SK-N-SH treated with all-trans-retinoic acid at 6 μM for 48 hours (cell line): ENCODE results near the gene GGN.
"Not testable (repeated sequence)": the region's sequence is repeated elsewhere in the genome, so short reads cannot be mapped to it uniquely, and the experiment has no call there.

ENCODE experiments used
- ARNTL ChIP-seq: fragments of 450-650 bp; formaldehyde crosslinking; IDR thresholded peaks from 2 replicates; pipeline ENCODE4 v1.5.0; 2020; ENCODE audit warnings: low read depth, mild to moderate bottlenecking, moderate library complexity, borderline replicate concordance
- CREB5 ChIP-seq: fragments of 250-450 bp; sonication (Bioruptor Pico); IDR thresholded peaks from 2 replicates; pipeline ENCODE4 v1.5.1; 2020; ENCODE audit warnings: low read depth, mild to moderate bottlenecking, moderate library complexity
- CSDC2 ChIP-seq: fragments of 250-450 bp; sonication (Bioruptor Pico); IDR thresholded peaks from 2 replicates; pipeline ENCODE4 v1.5.0; 2020; ENCODE audit warnings: mild to moderate bottlenecking, moderate library complexity
- ESRRG ChIP-seq: fragments of 250-450 bp; sonication (Bioruptor Pico); IDR thresholded peaks from 2 replicates; pipeline ENCODE4 v1.6.1; 2021; ENCODE audit warnings: mild to moderate bottlenecking
- PATZ1 ChIP-seq: fragments of 250-450 bp; sonication (Bioruptor Pico); IDR thresholded peaks from 2 replicates; pipeline ENCODE4 v1.8.0; 2020; ENCODE audit warnings: mild to moderate bottlenecking, moderate library complexity, borderline replicate concordance
- PPARA ChIP-seq: fragments of 250-450 bp; sonication (Bioruptor Pico); IDR thresholded peaks from 2 replicates; pipeline ENCODE4 v1.5.0; 2020; ENCODE audit warnings: mild to moderate bottlenecking, borderline replicate concordance
- RARB ChIP-seq: fragments of 250-450 bp; sonication (Bioruptor Pico); IDR thresholded peaks from 2 replicates; pipeline ENCODE4 v1.8.0; 2021; ENCODE audit warnings: mild to moderate bottlenecking, moderate library complexity
- SNAI2 ChIP-seq: fragments of 250-450 bp; sonication (Bioruptor Pico); IDR thresholded peaks from 2 replicates; pipeline ENCODE4 v1.5.0; 2020; ENCODE audit warnings: mild to moderate bottlenecking, moderate library complexity
- ZC3H10 ChIP-seq: fragments of 250-450 bp; sonication (Bioruptor Pico); IDR thresholded peaks from 2 replicates; pipeline ENCODE4 v1.5.1; 2021; ENCODE audit warnings: mild to moderate bottlenecking, moderate library complexity
- ZFP3 ChIP-seq: fragments of 250-450 bp; sonication (Bioruptor Pico); IDR thresholded peaks from 2 replicates; pipeline ENCODE4 v1.5.0; 2020; ENCODE audit warnings: mild to moderate bottlenecking, moderate library complexity
- ZFP30 ChIP-seq: fragments of 450-650 bp; formaldehyde crosslinking; IDR thresholded peaks from 2 replicates; pipeline ENCODE4 v1.5.0; 2022; ENCODE audit warnings: mild to moderate bottlenecking, moderate library complexity
- ZNF70 ChIP-seq: fragments of 450-650 bp; formaldehyde crosslinking; IDR thresholded peaks from 2 replicates; pipeline ENCODE4 v1.5.0; 2020; ENCODE audit warnings: mild to moderate bottlenecking, moderate library complexity
- ZNF8 ChIP-seq: fragments of 450-650 bp; formaldehyde crosslinking; IDR thresholded peaks from 2 replicates; pipeline ENCODE4 v1.5.0; 2020; ENCODE audit warnings: mild to moderate bottlenecking, moderate library complexity

DNA sequence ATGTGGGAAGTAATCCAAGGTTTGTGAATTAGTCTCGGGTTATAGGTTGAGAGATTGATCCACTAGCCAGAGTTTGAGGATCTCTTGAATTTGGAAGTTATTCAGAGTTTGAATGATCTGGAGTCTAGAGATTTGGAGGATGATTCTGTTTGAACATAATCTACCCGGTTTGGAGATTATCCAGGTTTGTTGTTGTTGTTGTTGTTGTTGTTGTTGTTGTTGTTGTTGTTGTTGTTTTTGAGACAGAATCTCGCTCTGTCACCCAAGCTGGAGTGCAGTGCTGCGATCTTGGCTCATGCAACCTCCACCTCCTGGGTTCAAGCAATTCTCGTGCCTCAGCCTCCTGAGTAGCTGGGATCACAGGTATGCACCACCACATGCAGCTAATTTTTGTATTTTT, 24.1 kb upstream of the GGN start:
- not testable (repeated sequence) for TF ChIP-seq PATZ1 (CRISPR knock-in tag); ZC3H10; ZNF8 (CRISPR knock-in tag); ESRRG (CRISPR knock-in tag); ARNTL (CRISPR knock-in tag); RARB; ZFP30; CREB5; PPARA (CRISPR knock-in tag); CSDC2; ZNF70 (CRISPR knock-in tag); ZFP3; SNAI2 (CRISPR knock-in tag)
